Measurements from ENCODE around the gene SLC25A1.

DNA sequence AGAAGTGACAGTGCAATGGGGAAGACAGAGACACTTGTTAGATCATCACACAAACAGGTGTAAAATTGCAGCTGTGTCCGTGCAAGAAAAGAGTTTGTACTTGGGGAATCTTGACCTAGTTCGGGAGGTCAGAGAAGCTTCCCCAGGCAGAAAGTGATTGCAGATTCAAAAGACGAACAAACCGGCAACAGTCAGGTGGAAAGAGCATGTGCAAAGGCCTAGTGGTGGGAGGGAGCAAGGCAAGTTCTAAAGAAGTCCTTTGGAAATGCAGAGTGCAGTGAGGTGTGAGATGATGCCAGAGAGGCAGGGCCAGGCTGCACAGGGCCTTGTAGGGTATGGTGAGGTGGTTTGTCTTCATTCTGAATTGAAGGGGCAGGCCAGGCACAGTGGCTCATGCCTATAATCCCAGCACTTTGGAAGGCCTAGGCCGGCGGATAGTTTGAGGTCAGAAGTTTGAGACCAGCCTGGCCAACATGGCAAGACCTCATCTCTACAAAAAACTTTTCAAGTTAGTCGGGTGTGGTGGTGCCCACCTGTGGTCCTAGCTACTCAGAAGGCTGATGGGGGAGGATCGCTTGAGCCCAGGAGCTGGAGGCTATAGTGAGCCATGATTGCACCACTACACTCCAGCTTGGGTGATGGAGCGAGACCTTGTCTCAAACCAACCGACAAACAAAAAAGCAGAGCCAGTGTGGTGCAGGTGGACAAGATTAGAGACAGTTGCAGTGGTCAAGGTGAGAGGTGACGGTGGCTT is 32.1 kb downstream of the SLC25A1 start:
- no peak for TF ChIP-seq POLR2A (IDR thresholded peaks at IDR 0.05; ENCODE audit: low read length)
- TF ChIP-seq GATA1 (IDR thresholded peaks at IDR 0.05; ENCODE audit: low read depth, low read length) = no peak

All from erythroblast (primary cell).